Fibroblast of peridontal ligament (primary cell): ENCODE results near the gene CCDC40.
A peak's percentile ranks its signal among the peaks of the same experiment; 100 is the strongest.

Experiments
- DNase-seq: peaks from one replicate; pipeline ENCODE4 v3.0.0-alpha.2; 2010; ENCODE audit errors: extremely low read depth

The CCDC40 gene

GRCh38 chr17:80138856-80139426 lies 102.5 kb downstream of the CCDC40 start:
- DNase-seq, result no peak

GRCh38 chr17:80141463-80142165 lies 105.2 kb downstream of the CCDC40 start:
- DNase-seq, result no peak

DNA sequence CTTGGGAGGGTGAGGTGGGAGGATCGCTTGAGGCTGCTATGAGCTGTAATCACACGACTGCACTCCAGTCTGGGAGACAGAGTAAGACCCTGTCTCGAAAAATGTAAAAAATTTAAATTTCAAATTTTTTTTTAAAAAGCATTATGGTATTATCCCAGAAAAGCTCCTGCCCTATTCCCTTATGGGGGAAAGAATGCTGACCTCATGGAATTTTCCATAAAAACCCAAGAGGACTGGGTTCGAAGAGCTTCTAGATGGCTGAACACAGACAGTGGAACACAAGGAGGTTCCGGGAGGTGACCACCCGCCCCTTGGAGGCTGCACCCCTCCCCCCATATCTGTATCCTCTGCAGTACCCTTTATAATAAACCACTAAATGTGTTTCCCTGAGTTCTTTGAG lies 106.5 kb downstream of the CCDC40 start:
- DNase-seq, result no peak

DNA sequence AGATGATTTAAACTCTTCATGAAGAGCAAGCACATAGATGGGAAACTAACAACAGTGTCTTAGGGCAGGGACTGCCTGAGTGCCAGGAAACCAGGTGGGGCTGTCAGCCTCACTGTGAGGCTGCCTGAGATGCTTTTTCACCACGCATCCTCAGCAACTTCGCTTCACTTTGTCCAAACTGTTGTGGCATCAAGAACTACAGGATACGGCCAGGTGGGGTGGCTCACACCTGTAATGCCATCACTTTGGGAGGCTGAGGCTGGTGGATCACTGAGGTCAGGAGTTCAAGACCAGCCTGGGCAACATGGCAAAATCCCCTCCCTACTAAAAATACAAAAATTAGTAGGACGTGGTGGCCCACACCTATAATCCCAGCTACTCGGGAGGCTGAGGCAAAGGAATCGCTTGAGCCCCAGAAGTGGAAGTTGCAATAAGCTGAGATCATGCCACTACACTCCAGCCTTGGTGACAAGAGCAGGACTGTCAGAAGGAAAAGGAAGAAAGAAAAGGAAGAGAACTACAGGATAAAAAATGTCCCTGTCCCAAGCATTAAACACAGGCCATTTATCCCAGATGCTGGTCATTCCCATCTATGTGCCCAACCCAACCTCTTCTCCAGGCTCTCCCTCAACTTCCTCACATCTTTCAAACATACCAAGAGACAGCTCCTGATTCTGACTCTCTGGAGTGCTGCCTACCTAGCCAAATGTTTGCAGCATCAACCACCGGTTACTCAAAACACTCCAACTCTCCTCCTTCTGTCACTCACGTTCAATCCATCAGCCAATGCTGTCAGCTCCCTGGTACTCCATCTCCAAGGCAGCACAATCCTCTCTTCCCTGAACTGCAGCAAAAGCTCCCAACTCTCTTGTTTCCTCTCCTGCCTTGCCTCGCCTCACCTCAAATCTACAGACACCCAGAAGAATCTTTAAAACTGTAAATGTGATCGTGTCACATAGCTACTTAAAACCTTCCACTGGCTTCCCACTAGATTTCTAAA lies 108.9 kb downstream of the CCDC40 start:
- no peak for DNase-seq

GRCh38 chr17:80146121-80147034 lies 109.9 kb downstream of the CCDC40 start:
- peak; percentile 38 for DNase-seq

DNA sequence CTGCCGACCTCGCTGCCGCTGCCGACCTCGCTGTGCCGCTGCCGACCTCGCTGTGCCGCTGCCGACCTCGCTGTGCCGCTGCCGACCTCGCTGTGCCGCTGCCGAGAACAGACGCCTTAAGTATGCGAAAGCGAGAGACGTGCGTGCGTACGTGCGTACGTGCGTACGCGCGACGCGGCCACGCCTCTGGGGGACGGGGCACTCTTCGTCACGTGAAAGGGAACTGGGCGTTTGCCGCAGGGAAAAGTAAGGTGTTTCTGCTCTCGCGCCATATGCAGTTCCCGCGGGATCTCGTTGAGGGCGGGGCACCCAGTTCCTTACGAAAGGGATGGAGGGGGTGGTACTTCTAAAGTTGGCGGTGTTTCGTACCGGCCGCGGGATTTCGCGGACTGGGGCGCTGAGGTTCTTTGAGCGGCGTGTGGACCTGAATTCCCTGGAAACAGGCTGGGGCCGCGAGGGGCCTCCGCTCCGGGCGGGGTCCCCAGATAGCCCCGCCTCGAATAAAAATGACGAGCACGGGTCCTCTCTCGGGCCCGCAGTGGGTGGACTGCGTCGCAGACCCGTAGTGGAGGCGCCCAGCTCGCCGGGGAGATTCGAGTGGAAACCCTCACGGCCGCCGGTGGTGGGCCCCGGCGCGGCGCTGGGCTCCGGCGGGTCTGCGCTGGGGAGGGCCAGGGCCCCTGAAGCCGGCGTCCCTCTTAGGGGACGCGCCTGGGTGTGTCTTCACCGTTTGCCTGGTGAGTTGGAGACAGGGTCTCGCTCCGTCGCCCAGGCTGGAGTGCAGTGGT lies 110.8 kb downstream of the CCDC40 start, which contains the start of gene EIF4A3:
Gene EIF4A3 (minus strand): TSS at position 94 of the 788 bp plus-strand sequence. CDS start 167 bp downstream, outside the sequence.
- DNase-seq, result peak; percentile 99
